DND-41 (cell line): Measurements from ENCODE around the gene CLSTN2.

Experiments
- ATAC-seq: fragments of 200-7000 bp; cut with Tn5 transposase; 3 replicates; pipeline ENCODE4 v1.9.1; 2021; ENCODE audit warnings: low read depth; ENCODE audit not compliant: insufficient read depth
- DNase-seq: peaks from one replicate; pipeline ENCODE4 v3.0.0-alpha.2; 2020
- H2AFZ ChIP-seq: 2 replicates; pipeline ENCODE4 v1.6.0; 2012; ENCODE audit warnings: low read depth, low read length
- H3K27ac ChIP-seq: 2 replicates; pipeline ENCODE4 v1.5.1; 2012; ENCODE audit warnings: low read length, inconsistent platforms
- H3K27me3 ChIP-seq: fragments of 200-600 bp; sonication (generic); 2 replicates; pipeline ENCODE4 v1.6.0; 2012; ENCODE audit warnings: low read length, mild to moderate bottlenecking, inconsistent platforms; ENCODE audit not compliant: insufficient read depth, poor library complexity
- H3K36me3 ChIP-seq: 2 replicates; pipeline ENCODE4 v1.5.1; 2012; ENCODE audit warnings: low read length, inconsistent platforms; ENCODE audit not compliant: insufficient read depth
- H3K4me1 ChIP-seq: 2 replicates; pipeline ENCODE4 v1.5.1; 2012; ENCODE audit warnings: mild to moderate bottlenecking, low read length; ENCODE audit not compliant: insufficient read depth
- H3K4me2 ChIP-seq: 2 replicates; pipeline ENCODE4 v1.6.0; 2012; ENCODE audit warnings: mild to moderate bottlenecking, moderate library complexity, low read length, inconsistent platforms; ENCODE audit not compliant: insufficient read depth
- H3K4me3 ChIP-seq, 2 experiments: fragments of 200-600 bp in 1 of 2; shearing (Covaris generic) in 1 of 2; 2 replicates each; pipeline ENCODE4 v1.5.1; 2012 to 2016; ENCODE audit warnings: inconsistent platforms in 2 of 2, low read length in 2 of 2, mild to moderate bottlenecking in 2 of 2, low read depth in 1 of 2, moderate library complexity in 1 of 2
- H3K79me2 ChIP-seq: 2 replicates; pipeline ENCODE4 v1.6.0; 2012; ENCODE audit warnings: low read length, inconsistent platforms; ENCODE audit not compliant: insufficient read depth
- H3K9ac ChIP-seq: 2 replicates; pipeline ENCODE4 v1.6.0; 2012; ENCODE audit warnings: low read depth, mild to moderate bottlenecking, inconsistent platforms, low read length, moderate library complexity
- H3K9me3 ChIP-seq: 2 replicates; pipeline ENCODE4 v1.5.1; 2012; ENCODE audit warnings: low read length, moderate library complexity, mild to moderate bottlenecking, inconsistent platforms; ENCODE audit not compliant: insufficient read depth, severe bottlenecking
- H4K20me1 ChIP-seq: 2 replicates; pipeline ENCODE4 v1.6.0; 2012; ENCODE audit warnings: low read length; ENCODE audit not compliant: insufficient read depth
- EZH2 ChIP-seq: IDR thresholded peaks from 3 replicates; pipeline ENCODE4 v1.6.1; 2012; ENCODE audit warnings: borderline replicate concordance, low read depth, mild to moderate bottlenecking, moderate library complexity, low read length, inconsistent platforms; ENCODE audit not compliant: severe bottlenecking
- TF ChIP-seq, protein P1 (sequence below): IDR thresholded peaks from 2 replicates; pipeline ENCODE4 v1.5.1; 2012; ENCODE audit warnings: borderline replicate concordance, low read length, moderate library complexity, mild to moderate bottlenecking; ENCODE audit not compliant: poor library complexity, severe bottlenecking; ENCODE audit errors: extremely low read depth

Gene CLSTN2

DNA sequence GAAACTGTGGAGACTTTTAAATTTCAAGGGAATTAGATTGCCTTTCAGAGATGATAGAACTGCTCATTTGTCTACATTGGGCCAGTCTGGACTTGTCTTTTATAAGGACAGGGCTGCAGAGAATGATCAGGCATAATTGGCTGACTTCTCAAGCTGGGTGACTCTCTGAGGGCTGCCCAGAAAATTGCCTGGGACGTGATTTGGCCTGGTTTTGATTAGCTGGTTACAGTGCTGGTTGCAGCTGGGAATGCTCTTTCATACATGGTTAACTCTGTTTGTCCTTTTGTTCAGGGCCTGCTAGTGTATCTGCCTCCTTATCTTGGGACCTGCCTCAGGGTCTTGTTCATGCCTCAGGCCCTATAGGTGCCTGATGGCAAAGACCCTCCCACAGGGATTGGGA is 245.6 kb downstream of the CLSTN2 start:
- H3K79me2 ChIP-seq: no peaks in the 10 kb centered on the region
- no peak overlapping the region for H3K4me2 ChIP-seq
- no peaks in the 10 kb centered on the region for H3K4me1 ChIP-seq
- peaks cover 10% of the 10 kb centered on the region for H3K27me3 ChIP-seq
- no peaks in the 10 kb centered on the region for H4K20me1 ChIP-seq
- no peak overlapping the region for H2AFZ ChIP-seq
- no peak overlapping the region for H3K27ac ChIP-seq
- no peak overlapping the region for H3K4me3 ChIP-seq
- DNase-seq (no peak), ATAC-seq (no peak)
- H3K9ac ChIP-seq: no peak overlapping the region
- no peaks in the 10 kb centered on the region for H3K36me3 ChIP-seq
- no peaks in the 10 kb centered on the region for H3K9me3 ChIP-seq
- TF ChIP-seq, protein P1, sequence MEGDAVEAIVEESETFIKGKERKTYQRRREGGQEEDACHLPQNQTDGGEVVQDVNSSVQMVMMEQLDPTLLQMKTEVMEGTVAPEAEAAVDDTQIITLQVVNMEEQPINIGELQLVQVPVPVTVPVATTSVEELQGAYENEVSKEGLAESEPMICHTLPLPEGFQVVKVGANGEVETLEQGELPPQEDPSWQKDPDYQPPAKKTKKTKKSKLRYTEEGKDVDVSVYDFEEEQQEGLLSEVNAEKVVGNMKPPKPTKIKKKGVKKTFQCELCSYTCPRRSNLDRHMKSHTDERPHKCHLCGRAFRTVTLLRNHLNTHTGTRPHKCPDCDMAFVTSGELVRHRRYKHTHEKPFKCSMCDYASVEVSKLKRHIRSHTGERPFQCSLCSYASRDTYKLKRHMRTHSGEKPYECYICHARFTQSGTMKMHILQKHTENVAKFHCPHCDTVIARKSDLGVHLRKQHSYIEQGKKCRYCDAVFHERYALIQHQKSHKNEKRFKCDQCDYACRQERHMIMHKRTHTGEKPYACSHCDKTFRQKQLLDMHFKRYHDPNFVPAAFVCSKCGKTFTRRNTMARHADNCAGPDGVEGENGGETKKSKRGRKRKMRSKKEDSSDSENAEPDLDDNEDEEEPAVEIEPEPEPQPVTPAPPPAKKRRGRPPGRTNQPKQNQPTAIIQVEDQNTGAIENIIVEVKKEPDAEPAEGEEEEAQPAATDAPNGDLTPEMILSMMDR: no peak
- TF ChIP-seq EZH2: no peak

DNA sequence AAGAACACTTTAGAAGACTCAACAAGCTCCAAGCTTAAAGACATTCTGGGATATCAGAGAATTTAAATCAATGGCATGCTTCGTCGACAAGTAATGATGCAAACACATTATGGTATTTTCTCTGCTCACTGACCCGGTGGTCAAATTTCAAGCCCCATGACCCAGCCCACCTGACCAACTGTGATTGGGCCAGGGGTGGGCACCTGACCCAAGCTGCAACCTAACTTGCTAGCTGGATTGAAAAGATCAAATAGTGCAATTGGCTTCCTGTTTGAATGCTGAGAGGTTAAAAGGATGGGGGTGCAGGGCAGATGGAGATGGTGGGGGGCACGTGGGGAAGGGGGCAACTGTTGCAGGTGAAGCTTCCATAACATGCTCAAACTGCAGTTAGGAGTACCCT is 250.4 kb downstream of the CLSTN2 start:
- no peak overlapping the region for H3K9ac ChIP-seq
- no peaks in the 10 kb centered on the region for H3K9me3 ChIP-seq
- H4K20me1 ChIP-seq: no peaks in the 10 kb centered on the region
- H3K79me2 ChIP-seq: no peaks in the 10 kb centered on the region
- H3K4me3 ChIP-seq: no peak overlapping the region
- DNase-seq (no peak), ATAC-seq (no peak)
- H2AFZ ChIP-seq: no peak overlapping the region
- no peaks in the 10 kb centered on the region for H3K4me1 ChIP-seq
- peaks cover 6% of the 10 kb centered on the region for H3K27me3 ChIP-seq
- no peaks in the 10 kb centered on the region for H3K36me3 ChIP-seq
- no peak overlapping the region for H3K4me2 ChIP-seq
- TF ChIP-seq, protein P1: no peak
- no peak for TF ChIP-seq EZH2
- H3K27ac ChIP-seq: no peak overlapping the region

DNA sequence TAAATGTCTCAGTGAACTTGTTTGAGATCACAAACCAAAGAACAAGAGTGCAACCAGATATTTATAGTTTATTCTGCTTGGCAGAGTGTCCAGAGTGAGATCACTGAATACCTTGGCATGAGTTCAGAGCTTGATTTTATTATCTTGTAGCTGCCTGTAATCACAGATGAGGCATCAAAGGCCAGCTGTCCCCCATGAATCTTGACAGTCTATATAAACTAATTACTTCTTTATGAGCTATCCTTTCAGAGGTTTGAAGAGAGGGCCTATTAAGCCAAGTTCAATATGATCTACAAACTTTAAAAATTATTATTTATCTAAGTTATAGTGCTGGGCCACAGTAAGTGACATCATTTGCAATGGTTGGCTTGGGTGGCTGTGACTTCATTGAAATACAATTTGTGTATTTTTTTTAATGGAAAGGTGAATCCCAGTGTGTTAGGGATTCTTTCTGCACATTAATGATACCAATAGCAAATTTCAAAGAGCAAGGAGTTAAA is 251.5 kb downstream of the CLSTN2 start:
- DNase-seq: no peak
- Histone ChIP-seq H3K27me3 (peaks cover 4% of the 10 kb centered on the region), H4K20me1 (no peaks in the 10 kb centered on the region), H3K4me1 (no peaks in the 10 kb centered on the region), H3K4me3 (no peak overlapping the region), H3K27ac (no peak overlapping the region), H3K36me3 (no peaks in the 10 kb centered on the region), H3K4me2 (no peak overlapping the region), H2AFZ (no peak overlapping the region), H3K9ac (no peak overlapping the region), H3K9me3 (no peaks in the 10 kb centered on the region), H3K79me2 (no peaks in the 10 kb centered on the region)
- TF ChIP-seq, protein P1: no peak
- TF ChIP-seq EZH2: no peak
- ATAC-seq: no peak

DNA sequence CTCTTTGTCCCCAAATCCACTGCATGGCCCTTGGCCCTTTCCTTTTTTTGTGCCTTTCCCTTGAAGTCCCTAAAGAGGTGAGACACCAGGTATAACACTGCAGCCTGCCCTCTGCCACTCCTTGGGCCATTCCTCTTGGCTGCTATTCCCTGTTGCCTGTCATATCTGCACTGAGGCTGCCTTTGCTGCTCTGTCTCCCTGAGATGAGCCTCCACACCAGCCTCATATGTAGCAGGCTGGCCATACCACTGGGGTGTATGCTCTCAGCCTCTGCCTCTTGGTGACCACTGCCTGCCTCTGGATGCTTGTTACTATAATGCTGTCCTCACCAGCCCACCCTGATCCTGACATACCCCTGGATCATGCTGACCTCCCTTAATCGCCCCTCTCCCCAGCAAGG is 252.0 kb downstream of the CLSTN2 start:
- Histone ChIP-seq H4K20me1 (no peaks in the 10 kb centered on the region), H3K9ac (no peak overlapping the region), H3K27me3 (no peaks in the 10 kb centered on the region), H3K4me1 (no peaks in the 10 kb centered on the region), H2AFZ (no peak overlapping the region), H3K36me3 (no peaks in the 10 kb centered on the region), H3K4me2 (no peak overlapping the region), H3K4me3 (no peak overlapping the region), H3K9me3 (no peaks in the 10 kb centered on the region), H3K27ac (no peak overlapping the region), H3K79me2 (no peaks in the 10 kb centered on the region)
- TF ChIP-seq, protein P1: no peak
- no peak for TF ChIP-seq EZH2
- no peak for ATAC-seq
- no peak for DNase-seq
